Femur (tissue), 1 donor: ENCODE data around the gene ADAMTS2.

Experiments
- DNase-seq: peaks from one replicate; pipeline ENCODE4 v3.0.0-alpha.2; 2017

Gene ADAMTS2

GRCh38 chr5:179243333-179243732 is 101.9 kb downstream of the ADAMTS2 start:
- peak; percentile 23 for DNase-seq

- DNase-seq, result no peak
Measured at GRCh38 chr5:179242676-179243075, 102.6 kb downstream of the ADAMTS2 start.

GRCh38 chr5:179241764-179242370 is 103.4 kb downstream of the ADAMTS2 start:
- DNase-seq, result peak; percentile 14

- peak; percentile 23 for DNase-seq
Measured at GRCh38 chr5:179241175-179241574, 104.1 kb downstream of the ADAMTS2 start.

GRCh38 chr5:179240561-179240960 is 104.7 kb downstream of the ADAMTS2 start:
- no peak for DNase-seq

- no peak for DNase-seq
Measured at GRCh38 chr5:179239256-179240135, 105.8 kb downstream of the ADAMTS2 start.

GRCh38 chr5:179238628-179238970 is 106.7 kb downstream of the ADAMTS2 start:
- no peak for DNase-seq

- peak; percentile 10 for DNase-seq
Measured at GRCh38 chr5:179237770-179238627, 107.3 kb downstream of the ADAMTS2 start.

GRCh38 chr5:179235416-179236400 is 109.6 kb downstream of the ADAMTS2 start:
- peak; percentile 6 for DNase-seq

GRCh38 chr5:179234563-179235135 is 110.6 kb downstream of the ADAMTS2 start:
- peak; percentile 12 for DNase-seq

GRCh38 chr5:179233909-179234562 is 111.2 kb downstream of the ADAMTS2 start:
- peak; percentile 16 for DNase-seq

GRCh38 chr5:179232091-179232735 is 113.0 kb downstream of the ADAMTS2 start:
- DNase-seq, result peak; percentile 10

- no peak for DNase-seq
Measured at GRCh38 chr5:179231309-179231708, 114.0 kb downstream of the ADAMTS2 start.

- DNase-seq, result peak; percentile 13
Measured at GRCh38 chr5:179230061-179230461, 115.2 kb downstream of the ADAMTS2 start.

GRCh38 chr5:179229331-179229831 is 115.9 kb downstream of the ADAMTS2 start:
- DNase-seq, result peak; percentile 11

GRCh38 chr5:179228341-179229121 is 116.7 kb downstream of the ADAMTS2 start:
- DNase-seq, result peak; percentile 28

GRCh38 chr5:179227580-179228311 is 117.5 kb downstream of the ADAMTS2 start:
- peak; percentile 36 for DNase-seq

GRCh38 chr5:179227229-179227579 is 118.1 kb downstream of the ADAMTS2 start:
- DNase-seq, result peak; percentile 33

GRCh38 chr5:179226696-179227095 is 118.6 kb downstream of the ADAMTS2 start:
- DNase-seq, result peak; percentile 10
